Heart left ventricle (tissue), 16 donors: Measurements from ENCODE around the gene CDC42. TPM values are rescaled to one million over a fixed set of nuclear protein-coding genes. Genes with fewer than 3 reads are reported as not detected.

Source experiments
- ATAC-seq, 4 donors: fragments of 200-7000 bp; cut with Tn5 transposase; one replicate each; pipeline ENCODE4 v1.9.1; 2020 to 2022; ENCODE audit warnings: moderate library complexity in 4 of 4, mild to moderate bottlenecking in 3 of 4, moderate number of reproducible peaks in 1 of 4
- DNase-seq, 5 donors: peaks; one replicate each; pipeline ENCODE4 v3.0.0-alpha.2; 2020
- H3K27ac ChIP-seq, 12 donors: fragments of 200-600 bp; sonication (generic) in 4 of 12; one replicate each; pipeline versions ENCODE4 v1.5.0 to v1.8.0; 2016 to 2022; ENCODE audit warnings: mild to moderate bottlenecking in 2 of 12
- H3K27me3 ChIP-seq, 9 donors: fragments of 200-600 bp; sonication (generic) in 2 of 9; one replicate each; pipeline versions ENCODE4 v1.5.1 to v1.8.0; 2016 to 2022; ENCODE audit warnings: mild to moderate bottlenecking in 3 of 9
- H3K36me3 ChIP-seq, 9 donors: fragments of 200-600 bp; sonication (generic) in 2 of 9; one replicate each; pipeline versions ENCODE4 v1.5.0 to v1.8.0; 2018 to 2022; ENCODE audit warnings: mild to moderate bottlenecking in 2 of 9
- H3K4me1 ChIP-seq, 12 donors: fragments of 200-600 bp; sonication (generic) in 4 of 12; one replicate each; pipeline versions ENCODE4 v1.5.0 to v1.8.0; 2016 to 2022; ENCODE audit warnings: mild to moderate bottlenecking in 3 of 12
- H3K4me3 ChIP-seq, 12 donors: fragments of 200-600 bp; sonication (generic) in 4 of 12; one replicate each; pipeline versions ENCODE4 v1.5.0 to v1.8.0; 2017 to 2022; ENCODE audit warnings: mild to moderate bottlenecking in 9 of 12, moderate library complexity in 4 of 12
- H3K9me3 ChIP-seq, 12 donors: fragments of 200-600 bp; sonication (generic) in 4 of 12; one replicate each; pipeline versions ENCODE4 v1.5.0 to v1.8.0; 2016 to 2022; ENCODE audit warnings: mild to moderate bottlenecking in 1 of 12
- POLR2A ChIP-seq, 2 donors: fragments of 450-650 bp; IDR thresholded peaks; one replicate each; pipeline ENCODE4 v1.6.1; 2017; ENCODE audit warnings: antibody characterized with exemption in 2 of 2, mild to moderate bottlenecking in 2 of 2, moderate library complexity in 2 of 2
- WGBS, 4 donors: extraction: QIAGEN DNeasy Blood & Tissue Kit in 2 of 4; methylation state at CpG; one replicate each; pipeline versions ENCODE4 v1.1.5 to v1.1.7; 2013 to 2018; 5-methylcytosine and 5-hydroxymethylcytosine counted together
- intact Hi-C, 10 donors: fragments of 100-400 bp; cut with DNase I; formaldehyde crosslinking; loops; one replicate each; pipeline versions ENCODE4 v1.11.1 to v1.14.2; 2022
- polyA plus RNA-seq, 2 donors: library from polyadenylated mRNA; stranded (reverse); fragments of 200-250 nt; gene quantifications; one replicate each; pipeline ENCODE4 v1.2.3, GENCODE V29; 2013
- total RNA-seq, 9 donors: library from RNA; depleted of rRNA in 2 of 9; stranded (reverse); fragments of >200 nt in 2 of 9; fragmentation: NEBNext Ultra II Directional in 3 of 9; extraction: Animal tissue kit (Norgen Biotek cat#: 25700) in 3 of 9; gene quantifications; one replicate each; pipeline versions ENCODE4 v1.1.0 to v1.2.4, GENCODE V29; 2016 to 2023
- TF ChIP-seq, protein P1 (sequence below), 12 donors: fragments of 200-600 bp; sonication (generic) in 4 of 12; IDR thresholded peaks; one replicate each; pipeline versions ENCODE4 v1.5.0 to v1.8.0; 2018 to 2022; ENCODE audit warnings: antibody characterized with exemption in 12 of 12, mild to moderate bottlenecking in 5 of 12
- donor health status: ischemic (EF 13 %, LVEDD 7.1; RV severe dilation, severe dysfunction).
- donor health status: healthy with polysubstance abuse.
- donor health status: DM: no; HTN: yes; CAD: no.
- donor health status: DM: no; HTN: no; CAD: no.
- donor health status: ischemic (EF 25% LVEDD 6.9; RV normal size, moderate dysfunction).
- donor health status: ischemic (EF 25% LVEDD 5.7; RV mildly dilated, moderate dysfunction).
- donor health status: healthy.
- donor health status: DM: yes; HTN: yes; CAD: no.
- donor health status: ischemic (EF 35%, LVEDD 5.7; RV mildly dilated, moderate dysfunction).
- donor health status: nonischemic (EF 11% LVEDD 7.7; RV severe dilation, severe dysfunction).
- donor health status: DM: yes; HTN: yes; CAD: no.
- donor health status: PGD.
- donor health status: ischemic (EF 29% LVEDD 5.4; RV normal size, mild dysfunction).
- donor health status: nonischemic (EF 23%, LVEDD 6.1; RV moderate dilation, normal function).

CDC42 gene
- total and polyA plus RNA-seq, 11 donors: 74.3 to 260 (median 184) TPM

DNA sequence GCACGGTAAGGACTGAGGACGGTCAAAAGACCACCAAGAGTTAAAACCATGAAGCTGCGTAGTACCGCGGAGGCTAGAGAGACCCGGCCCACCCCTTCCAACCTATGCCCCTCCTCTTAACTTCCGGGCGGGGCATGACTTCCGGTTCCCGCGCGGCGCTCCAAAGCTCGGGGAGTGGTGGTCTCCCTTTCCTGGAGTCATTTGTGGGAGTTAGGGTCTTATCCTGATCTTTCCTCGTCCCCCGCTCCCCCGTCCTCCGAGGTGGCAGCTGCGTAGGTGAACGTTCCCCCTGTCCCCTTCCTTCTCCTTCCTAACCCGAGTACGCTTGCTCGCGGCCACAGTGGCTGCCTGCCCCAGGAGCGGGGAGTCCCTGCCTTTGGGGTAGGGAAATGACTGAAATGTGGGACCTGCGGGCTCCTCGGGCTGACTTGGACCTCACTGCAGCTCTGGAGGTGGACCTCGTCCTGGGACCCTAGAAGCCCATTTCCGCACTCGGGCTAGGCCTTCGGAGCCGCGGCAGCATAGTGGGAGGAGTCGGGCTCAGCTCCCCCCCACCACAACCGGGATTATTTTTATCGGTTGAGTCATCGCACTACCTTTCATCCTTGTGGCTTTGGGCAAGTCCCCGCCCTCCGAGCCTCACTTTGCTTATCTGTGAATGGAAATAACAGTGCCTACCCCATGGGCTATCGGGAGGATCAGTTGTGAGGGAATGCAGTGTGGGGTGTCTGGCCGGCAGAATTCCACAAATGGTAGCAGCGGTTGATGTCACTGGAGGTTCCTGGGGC lies 26.9 kb upstream of the CDC42 start:
- H3K4me3 ChIP-seq: peak overlapping the region; percentile 64 to 99 (median 96)
- peak; percentile 86 to 92 (median 89) for DNase-seq
- TF ChIP-seq, protein P1, sequence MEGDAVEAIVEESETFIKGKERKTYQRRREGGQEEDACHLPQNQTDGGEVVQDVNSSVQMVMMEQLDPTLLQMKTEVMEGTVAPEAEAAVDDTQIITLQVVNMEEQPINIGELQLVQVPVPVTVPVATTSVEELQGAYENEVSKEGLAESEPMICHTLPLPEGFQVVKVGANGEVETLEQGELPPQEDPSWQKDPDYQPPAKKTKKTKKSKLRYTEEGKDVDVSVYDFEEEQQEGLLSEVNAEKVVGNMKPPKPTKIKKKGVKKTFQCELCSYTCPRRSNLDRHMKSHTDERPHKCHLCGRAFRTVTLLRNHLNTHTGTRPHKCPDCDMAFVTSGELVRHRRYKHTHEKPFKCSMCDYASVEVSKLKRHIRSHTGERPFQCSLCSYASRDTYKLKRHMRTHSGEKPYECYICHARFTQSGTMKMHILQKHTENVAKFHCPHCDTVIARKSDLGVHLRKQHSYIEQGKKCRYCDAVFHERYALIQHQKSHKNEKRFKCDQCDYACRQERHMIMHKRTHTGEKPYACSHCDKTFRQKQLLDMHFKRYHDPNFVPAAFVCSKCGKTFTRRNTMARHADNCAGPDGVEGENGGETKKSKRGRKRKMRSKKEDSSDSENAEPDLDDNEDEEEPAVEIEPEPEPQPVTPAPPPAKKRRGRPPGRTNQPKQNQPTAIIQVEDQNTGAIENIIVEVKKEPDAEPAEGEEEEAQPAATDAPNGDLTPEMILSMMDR (IDR thresholded peaks at IDR 0.05): no peak
- peak in 1 of 2 donors; percentile 65 for TF ChIP-seq POLR2A (IDR thresholded peaks at IDR 0.05)
- peaks cover 0 to 24% (median 13%) of the 10 kb centered on the region in 12 donors for H3K4me1 ChIP-seq
- WGBS, 4 donors: 0 to 1% (median 0%) methylated on average over 38 to 42 of the region's 42 CpGs
- peak; percentile 95 to 98 (median 96) for ATAC-seq
- no peaks in the 10 kb centered on the region for H3K9me3 ChIP-seq
- peak overlapping the region; percentile 93 to 100 (median 99) for H3K27ac ChIP-seq
- no peaks in the 10 kb centered on the region for H3K27me3 ChIP-seq
- H3K36me3 ChIP-seq: peaks cover 0 to 9% (median 0%) of the 10 kb centered on the region in 9 donors
- intact Hi-C loops: loop anchor here in 2 of 10 donors (2.0 kb wide), 1 partner anchor 27 kb away; the partner anchor contains the start of gene CDC42 (in 2 of the 2)

DNA sequence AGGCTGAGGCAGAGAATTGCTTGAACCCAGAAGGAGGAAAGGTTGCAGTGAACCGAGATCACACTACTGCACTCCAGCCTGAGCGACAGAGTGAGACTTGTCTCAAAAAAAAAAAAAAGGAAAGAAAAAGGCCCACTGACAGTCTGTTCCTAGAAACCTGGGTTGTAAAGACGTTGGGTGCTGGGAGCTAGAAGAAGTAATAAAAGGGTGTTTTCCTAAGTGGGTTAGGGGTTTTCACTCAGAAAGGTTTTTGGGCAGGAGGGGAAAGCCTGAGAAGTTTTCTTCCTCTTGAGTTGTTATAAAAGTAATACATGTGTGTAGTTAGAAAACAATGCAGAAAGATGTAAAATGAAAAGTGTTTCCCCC lies 25.6 kb upstream of the CDC42 start:
- ATAC-seq (no peak), DNase-seq (no peak)
- Histone ChIP-seq H3K36me3 (peaks cover 0 to 19% (median 0%) of the 10 kb centered on the region in 9 donors), H3K27me3 (no peaks in the 10 kb centered on the region), H3K27ac (peak overlapping the region in 1 of 12 donors; percentile 99), H3K4me1 (peaks cover 0 to 33% (median 13%) of the 10 kb centered on the region in 12 donors), H3K4me3 (no peak overlapping the region), H3K9me3 (no peaks in the 10 kb centered on the region)
- intact Hi-C loops: no loop called here
- 83 to 91% (median 85%) methylated on average over 3 of the region's 3 CpGs for WGBS, 4 donors
- no peak for TF ChIP-seq POLR2A (IDR thresholded peaks at IDR 0.05)
- TF ChIP-seq, protein P1 (IDR thresholded peaks at IDR 0.05): no peak

DNA sequence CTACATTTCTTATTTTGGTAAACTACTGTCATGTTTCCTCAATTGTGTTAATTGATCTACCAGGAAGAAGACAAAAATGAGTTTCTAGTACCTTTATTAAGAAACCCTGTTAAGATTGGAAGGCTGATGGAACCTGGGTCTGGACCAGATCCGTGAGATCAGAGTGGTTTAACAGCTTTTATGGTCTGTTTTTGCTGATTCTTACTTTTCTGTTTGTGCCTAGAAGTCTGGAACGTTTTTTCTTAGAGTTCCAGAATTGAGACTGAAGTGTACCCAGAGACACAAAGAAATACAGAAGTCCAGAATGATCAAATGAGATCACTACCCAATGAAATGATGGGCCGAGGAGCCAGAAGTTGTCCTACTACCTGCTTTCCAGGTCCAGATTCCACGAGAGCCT lies 22.5 kb upstream of the CDC42 start:
- Histone ChIP-seq H3K27ac (peak overlapping the region in 1 of 12 donors; percentile 79), H3K36me3 (peaks cover 0 to 19% (median 0%) of the 10 kb centered on the region in 9 donors), H3K9me3 (no peaks in the 10 kb centered on the region), H3K27me3 (no peaks in the 10 kb centered on the region), H3K4me3 (no peak overlapping the region), H3K4me1 (peaks cover 0 to 24% (median 6%) of the 10 kb centered on the region in 12 donors)
- ATAC-seq (no peak), DNase-seq (no peak)
- intact Hi-C loops: no loop called here
- 81 to 91% (median 86%) methylated on average over 4 of the region's 4 CpGs for WGBS, 4 donors
- TF ChIP-seq, protein P1 (IDR thresholded peaks at IDR 0.05): no peak
- TF ChIP-seq POLR2A (IDR thresholded peaks at IDR 0.05): no peak

DNA sequence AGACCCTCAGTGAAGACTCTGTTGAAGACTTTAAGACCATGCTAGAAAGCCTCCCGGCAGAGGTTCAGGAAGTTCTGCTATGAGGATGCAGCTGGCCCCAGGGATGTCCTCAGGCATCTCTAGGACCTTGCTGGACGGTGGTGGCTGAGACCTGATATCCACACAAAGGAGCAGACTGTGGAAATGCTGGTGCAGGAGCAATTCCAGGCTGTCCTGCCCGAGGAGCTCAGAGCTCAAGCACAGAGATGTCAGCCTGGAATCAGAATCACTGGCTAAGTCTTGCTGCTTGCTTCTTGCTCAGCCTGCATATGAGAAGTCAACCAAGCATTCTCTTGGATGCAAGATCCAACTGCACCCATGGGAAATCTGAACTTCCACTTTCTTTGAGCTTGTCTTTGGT lies 22.0 kb upstream of the CDC42 start:
- Histone ChIP-seq H3K36me3 (peaks cover 0 to 19% (median 0%) of the 10 kb centered on the region in 9 donors), H3K4me3 (no peak overlapping the region), H3K4me1 (peaks cover 0 to 24% (median 6%) of the 10 kb centered on the region in 12 donors), H3K9me3 (no peaks in the 10 kb centered on the region), H3K27ac (peak overlapping the region in 1 of 12 donors; percentile 79), H3K27me3 (no peaks in the 10 kb centered on the region)
- TF ChIP-seq, protein P1 (IDR thresholded peaks at IDR 0.05): no peak
- no peak for TF ChIP-seq POLR2A (IDR thresholded peaks at IDR 0.05)
- DNase-seq (no peak), ATAC-seq (no peak)
- intact Hi-C loops: no loop called here
- 54 to 77% (median 69%) methylated on average over 3 of the region's 3 CpGs for WGBS, 4 donors
